ENCODE data around the gene JAG1.
A peak's percentile ranks its signal among the peaks of the same experiment; 100 is the strongest.

JAG1 gene

GRCh38 chr20:10689385-10689784 lies 15.6 kb upstream of the JAG1 start:
- H3K4me1 ChIP-seq (ENCODE audit: control insufficient read depth, insufficient read depth, low read length) = no peaks in the 10 kb centered on the region
- no peak overlapping the region for H3K4me3 ChIP-seq (ENCODE audit: low read length)
- H3K36me3 ChIP-seq (ENCODE audit: insufficient read depth, low read length) = no peaks in the 10 kb centered on the region
- H3K4me2 ChIP-seq (ENCODE audit: low read length) = no peak overlapping the region
- H3K27me3 ChIP-seq (ENCODE audit: control insufficient read depth, insufficient read depth, low read length) = no peaks in the 10 kb centered on the region
- no peaks in the 10 kb centered on the region for H3K9me3 ChIP-seq (replicated peaks; ENCODE audit: low read length)
- no peak overlapping the region for H3K9ac ChIP-seq (ENCODE audit: low read depth, low read length)

GRCh38 chr20:10687895-10688294 lies 14.1 kb upstream of the JAG1 start:
- Histone ChIP-seq H3K9me3 (replicated peaks; ENCODE audit: low read length) (no peaks in the 10 kb centered on the region), H3K4me3 (ENCODE audit: low read length) (no peak overlapping the region), H3K4me1 (ENCODE audit: control insufficient read depth, insufficient read depth, low read length) (no peaks in the 10 kb centered on the region), H3K36me3 (ENCODE audit: insufficient read depth, low read length) (no peaks in the 10 kb centered on the region), H3K27me3 (ENCODE audit: control insufficient read depth, insufficient read depth, low read length) (no peaks in the 10 kb centered on the region), H3K9ac (ENCODE audit: low read depth, low read length) (no peak overlapping the region), H3K4me2 (ENCODE audit: low read length) (no peak overlapping the region)

- Histone ChIP-seq H3K36me3 (ENCODE audit: insufficient read depth, low read length) (no peaks in the 10 kb centered on the region), H3K9me3 (replicated peaks; ENCODE audit: low read length) (no peaks in the 10 kb centered on the region), H3K4me3 (ENCODE audit: low read length) (no peak overlapping the region), H3K9ac (ENCODE audit: low read depth, low read length) (no peak overlapping the region), H3K4me1 (ENCODE audit: control insufficient read depth, insufficient read depth, low read length) (no peaks in the 10 kb centered on the region), H3K4me2 (ENCODE audit: low read length) (no peak overlapping the region), H3K27me3 (ENCODE audit: control insufficient read depth, insufficient read depth, low read length) (no peaks in the 10 kb centered on the region)
These were observed 12.7 kb upstream of the JAG1 start for GRCh38 chr20:10686356-10687133.

GRCh38 chr20:10683537-10683936 lies 9.7 kb upstream of the JAG1 start:
- no peak overlapping the region for H3K4me2 ChIP-seq (ENCODE audit: low read length)
- H3K4me1 ChIP-seq (ENCODE audit: control insufficient read depth, insufficient read depth, low read length) = peaks cover 13% of the 10 kb centered on the region
- no peak overlapping the region for H3K9ac ChIP-seq (ENCODE audit: low read depth, low read length)
- H3K4me3 ChIP-seq (ENCODE audit: low read length) = no peak overlapping the region
- H3K27me3 ChIP-seq (ENCODE audit: control insufficient read depth, insufficient read depth, low read length) = no peaks in the 10 kb centered on the region
- H3K9me3 ChIP-seq (replicated peaks; ENCODE audit: low read length) = no peaks in the 10 kb centered on the region
- no peaks in the 10 kb centered on the region for H3K36me3 ChIP-seq (ENCODE audit: insufficient read depth, low read length)

- Histone ChIP-seq H3K4me3 (ENCODE audit: low read length) (no peak overlapping the region), H3K4me2 (ENCODE audit: low read length) (no peak overlapping the region), H3K27me3 (ENCODE audit: control insufficient read depth, insufficient read depth, low read length) (no peaks in the 10 kb centered on the region), H3K9ac (ENCODE audit: low read depth, low read length) (no peak overlapping the region), H3K9me3 (replicated peaks; ENCODE audit: low read length) (no peaks in the 10 kb centered on the region), H3K36me3 (ENCODE audit: insufficient read depth, low read length) (no peaks in the 10 kb centered on the region), H3K4me1 (ENCODE audit: control insufficient read depth, insufficient read depth, low read length) (peaks cover 13% of the 10 kb centered on the region)
These were observed 9.1 kb upstream of the JAG1 start for GRCh38 chr20:10682939-10683338.

- no peak overlapping the region for H3K4me2 ChIP-seq (ENCODE audit: low read length)
- H3K4me3 ChIP-seq (ENCODE audit: low read length) = no peak overlapping the region
- no peaks in the 10 kb centered on the region for H3K27me3 ChIP-seq (ENCODE audit: control insufficient read depth, insufficient read depth, low read length)
- H3K9me3 ChIP-seq (replicated peaks; ENCODE audit: low read length) = no peaks in the 10 kb centered on the region
- no peak overlapping the region for H3K9ac ChIP-seq (ENCODE audit: low read depth, low read length)
- H3K36me3 ChIP-seq (ENCODE audit: insufficient read depth, low read length) = no peaks in the 10 kb centered on the region
- peaks cover 13% of the 10 kb centered on the region for H3K4me1 ChIP-seq (ENCODE audit: control insufficient read depth, insufficient read depth, low read length)
These were observed 7.7 kb upstream of the JAG1 start for GRCh38 chr20:10681494-10681893.

- Histone ChIP-seq H3K4me1 (ENCODE audit: control insufficient read depth, insufficient read depth, low read length) (peaks cover 13% of the 10 kb centered on the region), H3K36me3 (ENCODE audit: insufficient read depth, low read length) (no peaks in the 10 kb centered on the region), H3K9ac (ENCODE audit: low read depth, low read length) (no peak overlapping the region), H3K4me2 (ENCODE audit: low read length) (no peak overlapping the region), H3K9me3 (replicated peaks; ENCODE audit: low read length) (no peaks in the 10 kb centered on the region), H3K27me3 (ENCODE audit: control insufficient read depth, insufficient read depth, low read length) (no peaks in the 10 kb centered on the region), H3K4me3 (ENCODE audit: low read length) (no peak overlapping the region)
These were observed 6.8 kb upstream of the JAG1 start for GRCh38 chr20:10680571-10680970.

- H3K4me3 ChIP-seq (ENCODE audit: low read length) = no peak overlapping the region
- H3K27me3 ChIP-seq (ENCODE audit: control insufficient read depth, insufficient read depth, low read length) = no peaks in the 10 kb centered on the region
- H3K36me3 ChIP-seq (ENCODE audit: insufficient read depth, low read length) = no peaks in the 10 kb centered on the region
- H3K9ac ChIP-seq (ENCODE audit: low read depth, low read length) = no peak overlapping the region
- H3K9me3 ChIP-seq (replicated peaks; ENCODE audit: low read length) = no peaks in the 10 kb centered on the region
- H3K4me2 ChIP-seq (ENCODE audit: low read length) = peak overlapping the region; percentile 46
- peaks cover 24% of the 10 kb centered on the region for H3K4me1 ChIP-seq (ENCODE audit: control insufficient read depth, insufficient read depth, low read length)
These were observed 5.5 kb upstream of the JAG1 start for GRCh38 chr20:10679269-10679668.

- Histone ChIP-seq H3K4me3 (ENCODE audit: low read length) (no peak overlapping the region), H3K9ac (ENCODE audit: low read depth, low read length) (no peak overlapping the region), H3K4me2 (ENCODE audit: low read length) (no peak overlapping the region), H3K36me3 (ENCODE audit: insufficient read depth, low read length) (no peaks in the 10 kb centered on the region), H3K4me1 (ENCODE audit: control insufficient read depth, insufficient read depth, low read length) (peaks cover 24% of the 10 kb centered on the region), H3K9me3 (replicated peaks; ENCODE audit: low read length) (no peaks in the 10 kb centered on the region), H3K27me3 (ENCODE audit: control insufficient read depth, insufficient read depth, low read length) (no peaks in the 10 kb centered on the region)
These were observed 2.7 kb upstream of the JAG1 start for GRCh38 chr20:10676518-10676917.

GRCh38 chr20:10675450-10675848 lies 1.6 kb upstream of the JAG1 start:
- Histone ChIP-seq H3K9ac (ENCODE audit: low read depth, low read length) (peak overlapping the region; percentile 96), H3K9me3 (replicated peaks; ENCODE audit: low read length) (no peaks in the 10 kb centered on the region), H3K4me3 (ENCODE audit: low read length) (no peak overlapping the region), H3K4me1 (ENCODE audit: control insufficient read depth, insufficient read depth, low read length) (peaks cover 32% of the 10 kb centered on the region), H3K27me3 (ENCODE audit: control insufficient read depth, insufficient read depth, low read length) (no peaks in the 10 kb centered on the region), H3K4me2 (ENCODE audit: low read length) (peak overlapping the region; percentile 91), H3K36me3 (ENCODE audit: insufficient read depth, low read length) (no peaks in the 10 kb centered on the region)

GRCh38 chr20:10674684-10675449 lies 1.1 kb upstream of the JAG1 start:
- Histone ChIP-seq H3K4me2 (ENCODE audit: low read length) (peak overlapping the region; percentile 91), H3K9me3 (replicated peaks; ENCODE audit: low read length) (no peaks in the 10 kb centered on the region), H3K9ac (ENCODE audit: low read depth, low read length) (peak overlapping the region; percentile 96), H3K4me3 (ENCODE audit: low read length) (peak overlapping the region; percentile 89), H3K36me3 (ENCODE audit: insufficient read depth, low read length) (no peaks in the 10 kb centered on the region), H3K4me1 (ENCODE audit: control insufficient read depth, insufficient read depth, low read length) (peaks cover 38% of the 10 kb centered on the region), H3K27me3 (ENCODE audit: control insufficient read depth, insufficient read depth, low read length) (no peaks in the 10 kb centered on the region)

Data from skeletal muscle satellite cell (primary cell).